ENCODE results near the gene SEC24D.

The SEC24D gene

GRCh38 chr4:118884716-118885115 is 48.8 kb upstream of the SEC24D start (continued):
- TF ChIP-seq PRDM6 (tag by site-specific recombination; IDR thresholded peaks at IDR 0.05): no peak
- no peak for TF ChIP-seq FEZF1 (tag by site-specific recombination; IDR thresholded peaks at IDR 0.05)

DNA sequence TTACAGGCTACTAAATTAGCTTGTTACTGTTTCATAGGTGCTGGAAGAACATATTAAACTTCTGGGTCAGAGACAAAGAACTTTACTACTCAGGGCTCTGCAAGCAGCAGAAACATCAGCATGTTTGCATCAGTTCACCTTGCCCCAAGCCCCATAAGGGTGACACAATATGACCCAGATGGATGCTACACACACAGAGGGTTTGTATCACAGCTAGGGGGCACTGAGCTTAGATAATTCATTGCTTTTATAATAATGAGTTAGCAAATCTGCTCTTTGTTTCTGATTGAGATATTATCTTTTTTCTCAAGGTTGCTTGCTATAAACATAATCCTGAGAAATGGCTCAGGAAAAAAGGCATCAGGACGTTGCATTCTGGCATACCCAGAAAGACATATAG is 47.9 kb upstream of the SEC24D start:
- H3K27ac ChIP-seq (ENCODE audit: extremely low read depth, low read depth, low read length): no peak overlapping the region
- H3K4me1 ChIP-seq (ENCODE audit: control insufficient read depth, insufficient read depth, low read length): no peaks in the 10 kb centered on the region
- POLR2A ChIA-PET: no interaction called here
- H3K4me3 ChIP-seq (ENCODE audit: low read depth, low read length): no peak overlapping the region
- TF ChIP-seq MYNN (tag by site-specific recombination; IDR thresholded peaks at IDR 0.05; ENCODE audit: borderline replicate concordance) (no peak), ZNF266 (tag by site-specific recombination; IDR thresholded peaks at IDR 0.05; ENCODE audit: low read depth) (no peak), ZBTB20 (tag by site-specific recombination; IDR thresholded peaks at IDR 0.05) (no peak), ZNF76 (tag by site-specific recombination; IDR thresholded peaks at IDR 0.05; ENCODE audit: borderline replicate concordance, low read depth) (no peak), REPIN1 (tag by site-specific recombination; IDR thresholded peaks at IDR 0.05; ENCODE audit: low read depth) (no peak), ZNF555 (tag by site-specific recombination; conservative IDR thresholded peaks at IDR 0.05) (no peak), ZNF426 (tag by site-specific recombination; IDR thresholded peaks at IDR 0.05) (no peak), ZNF366 (tag by site-specific recombination; conservative IDR thresholded peaks at IDR 0.05) (no peak), ZNF624 (tag by site-specific recombination; IDR thresholded peaks at IDR 0.05) (no peak), ZNF707 (tag by site-specific recombination; IDR thresholded peaks at IDR 0.05) (no peak), ZNF548 (tag by site-specific recombination; IDR thresholded peaks at IDR 0.05) (no peak)
- TF ChIP-seq, protein P1, sequence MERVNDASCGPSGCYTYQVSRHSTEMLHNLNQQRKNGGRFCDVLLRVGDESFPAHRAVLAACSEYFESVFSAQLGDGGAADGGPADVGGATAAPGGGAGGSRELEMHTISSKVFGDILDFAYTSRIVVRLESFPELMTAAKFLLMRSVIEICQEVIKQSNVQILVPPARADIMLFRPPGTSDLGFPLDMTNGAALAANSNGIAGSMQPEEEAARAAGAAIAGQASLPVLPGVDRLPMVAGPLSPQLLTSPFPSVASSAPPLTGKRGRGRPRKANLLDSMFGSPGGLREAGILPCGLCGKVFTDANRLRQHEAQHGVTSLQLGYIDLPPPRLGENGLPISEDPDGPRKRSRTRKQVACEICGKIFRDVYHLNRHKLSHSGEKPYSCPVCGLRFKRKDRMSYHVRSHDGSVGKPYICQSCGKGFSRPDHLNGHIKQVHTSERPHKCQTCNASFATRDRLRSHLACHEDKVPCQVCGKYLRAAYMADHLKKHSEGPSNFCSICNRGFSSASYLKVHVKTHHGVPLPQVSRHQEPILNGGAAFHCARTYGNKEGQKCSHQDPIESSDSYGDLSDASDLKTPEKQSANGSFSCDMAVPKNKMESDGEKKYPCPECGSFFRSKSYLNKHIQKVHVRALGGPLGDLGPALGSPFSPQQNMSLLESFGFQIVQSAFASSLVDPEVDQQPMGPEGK (tag by site-specific recombination; IDR thresholded peaks at IDR 0.05): no peak
- no peaks in the 10 kb centered on the region for H3K36me3 ChIP-seq (ENCODE audit: control insufficient read depth in 2 of 2, insufficient read depth in 1 of 2, low read length in 2 of 2)
- no peaks in the 10 kb centered on the region for H3K9me3 ChIP-seq (ENCODE audit: control insufficient read depth, insufficient read depth, low read depth, low read length)
- CTCF ChIA-PET: interaction anchor here (0.6 to 0.9 kb wide), 3 partner anchors 17 to 878 kb away, joined by 3 to 4 read pairs (median 3); no protein-coding TSS in a partner anchor

DNA sequence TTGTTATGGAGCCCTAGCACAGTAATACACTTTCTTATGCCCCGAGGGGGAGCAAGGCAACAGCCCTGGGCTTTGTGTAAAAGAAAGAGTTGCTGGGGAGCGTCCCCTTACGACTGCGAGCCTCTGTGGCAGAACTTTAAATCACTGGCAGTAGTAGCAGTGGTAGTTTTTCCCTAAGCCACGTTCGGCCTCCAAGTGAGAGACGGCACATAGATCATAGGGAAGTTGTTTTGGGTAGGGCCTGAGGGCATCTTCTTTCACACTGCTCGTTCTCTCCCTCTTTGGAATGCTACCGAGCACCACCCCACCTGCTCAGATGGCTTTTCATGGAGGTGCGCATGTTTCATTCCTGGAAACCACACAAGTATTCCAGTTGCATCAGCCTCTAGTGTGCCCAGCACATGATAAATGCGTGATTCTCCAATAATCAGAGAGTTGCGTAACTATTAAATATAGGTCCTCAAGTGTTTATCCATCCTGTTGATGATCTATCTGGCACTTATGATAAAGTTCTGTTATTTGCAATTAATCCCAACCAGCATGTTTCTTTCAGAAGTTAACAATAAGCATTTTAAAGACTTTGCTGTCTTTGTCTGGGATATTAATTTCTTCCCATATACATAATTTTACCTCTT is 45.7 kb upstream of the SEC24D start:
- Histone ChIP-seq H3K4me1 (ENCODE audit: control insufficient read depth, insufficient read depth, low read length) (no peaks in the 10 kb centered on the region), H3K27ac (ENCODE audit: extremely low read depth, low read depth, low read length) (no peak overlapping the region), H3K4me3 (ENCODE audit: low read depth, low read length) (no peak overlapping the region), H3K36me3 (ENCODE audit: control insufficient read depth in 2 of 2, insufficient read depth in 1 of 2, low read length in 2 of 2) (no peaks in the 10 kb centered on the region), H3K9me3 (ENCODE audit: control insufficient read depth, insufficient read depth, low read depth, low read length) (no peaks in the 10 kb centered on the region)
- CTCF ChIA-PET: interaction anchor here (0.7 kb wide), 1 partner anchor 117 kb away, joined by 3 read pairs; no protein-coding TSS in a partner anchor
- POLR2A ChIA-PET: no interaction called here
- TF ChIP-seq SCRT1 (tag by site-specific recombination; IDR thresholded peaks at IDR 0.05; ENCODE audit: borderline replicate concordance) (no peak), RBAK (tag by site-specific recombination; IDR thresholded peaks at IDR 0.05) (no peak), ZNF423 (tag by site-specific recombination; IDR thresholded peaks at IDR 0.05) (no peak), KLF8 (tag by site-specific recombination; IDR thresholded peaks at IDR 0.05) (no peak), ZNF341 (tag by site-specific recombination; IDR thresholded peaks at IDR 0.05; ENCODE audit: low read depth) (no peak), ZXDB (tag by site-specific recombination; IDR thresholded peaks at IDR 0.05) (no peak), ZSCAN23 (tag by site-specific recombination; IDR thresholded peaks at IDR 0.05) (no peak), ZNF549 (tag by site-specific recombination; IDR thresholded peaks at IDR 0.05) (no peak), GLI2 (tag by site-specific recombination; IDR thresholded peaks at IDR 0.05; ENCODE audit: borderline replicate concordance, low read depth) (no peak), HIC1 (tag by site-specific recombination; IDR thresholded peaks at IDR 0.05) (no peak)
- TF ChIP-seq, protein P1 (tag by site-specific recombination; IDR thresholded peaks at IDR 0.05): no peak

All from HEK293 (cell line).